Measurements from ENCODE around the gene SLC18A3. TPM values are rescaled to one million over a fixed set of nuclear protein-coding genes. Genes with fewer than 3 reads are reported as not detected.

The SLC18A3 gene
- total RNA-seq, 2 donors from 2014 or later = not detected

GRCh38 chr10:49610458-49611165 is 502 bp downstream of the SLC18A3 start:
- Mint-ChIP-seq H3K27me3 (peaks cover 65% of the 10 kb centered on the region), H3K4me1 (peaks cover 5% of the 10 kb centered on the region), H3K27ac (no peak overlapping the region), H3K4me3 (no peak overlapping the region), H3K36me3 (ENCODE audit: low read depth) (peaks cover 3% of the 10 kb centered on the region)
- DNase-seq (no peak), ATAC-seq (no peak)
- H3K9me3 ChIP-seq (ENCODE audit: control insufficient read depth, low read length, poor library complexity, severe bottlenecking) = no peaks in the 10 kb centered on the region

GRCh38 chr10:49611166-49611815 is 1.2 kb downstream of the SLC18A3 start:
- no peaks in the 10 kb centered on the region for H3K9me3 ChIP-seq (ENCODE audit: control insufficient read depth, low read length, poor library complexity, severe bottlenecking)
- peaks cover 71% of the 10 kb centered on the region for H3K27me3 Mint-ChIP-seq
- H3K4me3 Mint-ChIP-seq = no peak overlapping the region
- H3K27ac Mint-ChIP-seq = no peak overlapping the region
- ATAC-seq = no peak
- no peak for DNase-seq
- peaks cover 5% of the 10 kb centered on the region for H3K4me1 Mint-ChIP-seq
- H3K36me3 Mint-ChIP-seq (ENCODE audit: low read depth) = peaks cover 3% of the 10 kb centered on the region

GRCh38 chr10:49611816-49612512 is 1.9 kb downstream of the SLC18A3 start:
- no peaks in the 10 kb centered on the region for H3K9me3 ChIP-seq (ENCODE audit: control insufficient read depth, low read length, poor library complexity, severe bottlenecking)
- peaks cover 3% of the 10 kb centered on the region for H3K36me3 Mint-ChIP-seq (ENCODE audit: low read depth)
- H3K27ac Mint-ChIP-seq = no peak overlapping the region
- ATAC-seq = no peak
- DNase-seq = no peak
- peaks cover 77% of the 10 kb centered on the region for H3K27me3 Mint-ChIP-seq
- H3K4me1 Mint-ChIP-seq = peaks cover 5% of the 10 kb centered on the region
- H3K4me3 Mint-ChIP-seq = no peak overlapping the region

- Mint-ChIP-seq H3K27me3 (peaks cover 77% of the 10 kb centered on the region), H3K27ac (no peak overlapping the region), H3K4me1 (peaks cover 5% of the 10 kb centered on the region), H3K36me3 (ENCODE audit: low read depth) (peaks cover 3% of the 10 kb centered on the region), H3K4me3 (no peak overlapping the region)
- no peaks in the 10 kb centered on the region for H3K9me3 ChIP-seq (ENCODE audit: control insufficient read depth, low read length, poor library complexity, severe bottlenecking)
- no peak for DNase-seq
- no peak for ATAC-seq
These were observed 2.5 kb downstream of the SLC18A3 start for GRCh38 chr10:49612513-49613164.

GRCh38 chr10:49613165-49613881 is 3.2 kb downstream of the SLC18A3 start:
- H3K36me3 Mint-ChIP-seq (ENCODE audit: low read depth) = peaks cover 3% of the 10 kb centered on the region
- H3K27me3 Mint-ChIP-seq = peaks cover 78% of the 10 kb centered on the region
- H3K4me3 Mint-ChIP-seq = peak overlapping the region; percentile 26
- no peak for DNase-seq
- no peak overlapping the region for H3K27ac Mint-ChIP-seq
- no peaks in the 10 kb centered on the region for H3K9me3 ChIP-seq (ENCODE audit: control insufficient read depth, low read length, poor library complexity, severe bottlenecking)
- peaks cover 5% of the 10 kb centered on the region for H3K4me1 Mint-ChIP-seq
- ATAC-seq = no peak

- no peaks in the 10 kb centered on the region for H3K9me3 ChIP-seq (ENCODE audit: control insufficient read depth, low read length, poor library complexity, severe bottlenecking)
- peak within 1 kb of the TSS; percentile 26 for H3K4me3 Mint-ChIP-seq
- H3K36me3 Mint-ChIP-seq (ENCODE audit: low read depth) = peaks cover 3% of the 10 kb centered on the region
- H3K27ac Mint-ChIP-seq = no peak within 1 kb of the TSS
- no peak for ATAC-seq
- H3K4me1 Mint-ChIP-seq = peaks cover 5% of the 10 kb centered on the region
- peaks cover 78% of the 10 kb centered on the region for H3K27me3 Mint-ChIP-seq
- no peak for DNase-seq
These were observed 3.8 kb downstream of the SLC18A3 start, which contains the start of gene CHAT for GRCh38 chr10:49613882-49614241. CHAT (plus strand) TSS chr10:49614037; CDS start chr10:49614190, 153 bp downstream.

GRCh38 chr10:49614242-49615198 is 4.4 kb downstream of the SLC18A3 start:
- no peaks in the 10 kb centered on the region for H3K9me3 ChIP-seq (ENCODE audit: control insufficient read depth, low read length, poor library complexity, severe bottlenecking)
- H3K36me3 Mint-ChIP-seq (ENCODE audit: low read depth) = peaks cover 3% of the 10 kb centered on the region
- H3K4me1 Mint-ChIP-seq = peaks cover 5% of the 10 kb centered on the region
- H3K4me3 Mint-ChIP-seq = no peak overlapping the region
- peaks cover 81% of the 10 kb centered on the region for H3K27me3 Mint-ChIP-seq
- no peak overlapping the region for H3K27ac Mint-ChIP-seq
- no peak for ATAC-seq
- no peak for DNase-seq

GRCh38 chr10:49615213-49615612 is 5.1 kb downstream of the SLC18A3 start:
- peaks cover 84% of the 10 kb centered on the region for H3K27me3 Mint-ChIP-seq
- no peak for DNase-seq

GRCh38 chr10:49615721-49616120 is 5.6 kb downstream of the SLC18A3 start:
- peaks cover 5% of the 10 kb centered on the region for H3K4me1 Mint-ChIP-seq
- ATAC-seq (no peak), DNase-seq (no peak)
- H3K36me3 Mint-ChIP-seq (ENCODE audit: low read depth) = peaks cover 3% of the 10 kb centered on the region
- H3K27ac Mint-ChIP-seq = no peak overlapping the region
- H3K9me3 ChIP-seq (ENCODE audit: control insufficient read depth, low read length, poor library complexity, severe bottlenecking) = no peaks in the 10 kb centered on the region
- H3K4me3 Mint-ChIP-seq = no peak overlapping the region
- peaks cover 86% of the 10 kb centered on the region for H3K27me3 Mint-ChIP-seq

More at GRCh38 chr10:49615213-49615612, 5.1 kb downstream of the SLC18A3 start:
- peaks cover 3% of the 10 kb centered on the region for H3K36me3 Mint-ChIP-seq (ENCODE audit: low read depth)
- no peak overlapping the region for H3K4me3 Mint-ChIP-seq
- H3K27ac Mint-ChIP-seq = no peak overlapping the region
- H3K9me3 ChIP-seq (ENCODE audit: control insufficient read depth, low read length, poor library complexity, severe bottlenecking) = no peaks in the 10 kb centered on the region
- peaks cover 5% of the 10 kb centered on the region for H3K4me1 Mint-ChIP-seq
- no peak for ATAC-seq

GRCh38 chr10:49616421-49617101 is 6.5 kb downstream of the SLC18A3 start:
- Mint-ChIP-seq H3K4me1 (peaks cover 5% of the 10 kb centered on the region), H3K27me3 (peaks cover 81% of the 10 kb centered on the region), H3K4me3 (no peak overlapping the region), H3K36me3 (ENCODE audit: low read depth) (peaks cover 3% of the 10 kb centered on the region), H3K27ac (no peak overlapping the region)
- no peaks in the 10 kb centered on the region for H3K9me3 ChIP-seq (ENCODE audit: control insufficient read depth, low read length, poor library complexity, severe bottlenecking)
- DNase-seq (no peak), ATAC-seq (no peak)

GRCh38 chr10:49617121-49618020 is 7.3 kb downstream of the SLC18A3 start:
- ATAC-seq = no peak
- no peaks in the 10 kb centered on the region for H3K9me3 ChIP-seq (ENCODE audit: control insufficient read depth, low read length, poor library complexity, severe bottlenecking)
- Mint-ChIP-seq H3K4me3 (no peak overlapping the region), H3K36me3 (ENCODE audit: low read depth) (peaks cover 3% of the 10 kb centered on the region), H3K27me3 (peaks cover 77% of the 10 kb centered on the region), H3K4me1 (peaks cover 5% of the 10 kb centered on the region), H3K27ac (no peak overlapping the region)
- no peak for DNase-seq

Data from T-helper 17 cell (primary cell).